ENCODE results near the gene USP12.

- TF ChIP-seq, protein P1, sequence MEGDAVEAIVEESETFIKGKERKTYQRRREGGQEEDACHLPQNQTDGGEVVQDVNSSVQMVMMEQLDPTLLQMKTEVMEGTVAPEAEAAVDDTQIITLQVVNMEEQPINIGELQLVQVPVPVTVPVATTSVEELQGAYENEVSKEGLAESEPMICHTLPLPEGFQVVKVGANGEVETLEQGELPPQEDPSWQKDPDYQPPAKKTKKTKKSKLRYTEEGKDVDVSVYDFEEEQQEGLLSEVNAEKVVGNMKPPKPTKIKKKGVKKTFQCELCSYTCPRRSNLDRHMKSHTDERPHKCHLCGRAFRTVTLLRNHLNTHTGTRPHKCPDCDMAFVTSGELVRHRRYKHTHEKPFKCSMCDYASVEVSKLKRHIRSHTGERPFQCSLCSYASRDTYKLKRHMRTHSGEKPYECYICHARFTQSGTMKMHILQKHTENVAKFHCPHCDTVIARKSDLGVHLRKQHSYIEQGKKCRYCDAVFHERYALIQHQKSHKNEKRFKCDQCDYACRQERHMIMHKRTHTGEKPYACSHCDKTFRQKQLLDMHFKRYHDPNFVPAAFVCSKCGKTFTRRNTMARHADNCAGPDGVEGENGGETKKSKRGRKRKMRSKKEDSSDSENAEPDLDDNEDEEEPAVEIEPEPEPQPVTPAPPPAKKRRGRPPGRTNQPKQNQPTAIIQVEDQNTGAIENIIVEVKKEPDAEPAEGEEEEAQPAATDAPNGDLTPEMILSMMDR (IDR thresholded peaks at IDR 0.05; ENCODE audit: insufficient read depth, low read length) = no peak
- no peak for TF ChIP-seq REST (IDR thresholded peaks at IDR 0.05; ENCODE audit: insufficient replicate concordance, low read depth)
- no peak for TF ChIP-seq POLR2AphosphoS5 (IDR thresholded peaks at IDR 0.05; ENCODE audit: low read depth)
Observed at GRCh38 chr13:27041341-27041740, 130.3 kb downstream of the USP12 start.

All from HL-60 (cell line).